Activated CD8-positive, alpha-beta memory T cell treated with anti-CD3 and anti-CD28 coated beads, Interleukin-2, amount 10 ng/mL, durations not matched to agents 7 days and 5 days (primary cell): ENCODE measurements around the gene ATP2A3. TPM values are rescaled to one million over a fixed set of nuclear protein-coding genes. Genes with fewer than 3 reads are reported as not detected.
"Not testable (repeated sequence)": the region's sequence is repeated elsewhere in the genome, so short reads cannot be mapped to it uniquely, and the experiment has no call there.

Source experiments
- ATAC-seq: fragments of 150-1000 bp; cut with Tn5 transposase; one replicate; pipeline ENCODE4 v1.10.0; 2021; ENCODE audit warnings: moderate library complexity
- CTCF ChIA-PET: fragments of 350-600 bp; sonication (Branson Sonifier 250); formaldehyde crosslinking; loops from one replicate; lab custom pipeline; 2021; ENCODE audit warnings: antibody characterized with exemption; lab: Charles Lee
- DNase-seq: peaks from one replicate; pipeline ENCODE4 v3.0.0-alpha.2; 2020
- H3K27ac Mint-ChIP-seq: one replicate; pipeline ENCODE4 v1.8.0; 2021; ENCODE audit warnings: mild to moderate bottlenecking, mixed read lengths
- H3K27me3 Mint-ChIP-seq: one replicate; pipeline ENCODE4 v1.8.0; 2021; ENCODE audit warnings: mixed read lengths
- H3K36me3 Mint-ChIP-seq: one replicate; pipeline ENCODE4 v1.8.0; 2021; ENCODE audit warnings: mild to moderate bottlenecking, mixed read lengths
- H3K4me1 Mint-ChIP-seq: one replicate; pipeline ENCODE4 v1.8.0; 2021; ENCODE audit warnings: mixed read lengths
- H3K4me3 Mint-ChIP-seq: one replicate; pipeline ENCODE4 v1.8.0; 2021; ENCODE audit warnings: mild to moderate bottlenecking, moderate library complexity, mixed read lengths
- H3K9me3 Mint-ChIP-seq: one replicate; pipeline ENCODE4 v1.8.0; 2022; ENCODE audit warnings: low read depth, mixed read lengths
- total RNA-seq, 2 experiments: library from RNA; stranded (reverse); gene quantifications; one replicate each; pipeline ENCODE4 v1.2.3, GENCODE V29; 2021

ATP2A3 gene
- total RNA-seq, 2 experiments from 2014 or later: 264 to 377 TPM

- Mint-ChIP-seq H3K4me3 (no peak overlapping the region), H3K9me3 (no peaks in the 10 kb centered on the region), H3K27me3 (no peaks in the 10 kb centered on the region)
These were observed 7.8 kb downstream of the ATP2A3 start for GRCh38 chr17:3956327-3956957.

GRCh38 chr17:3955673-3955988, 8.6 kb downstream of the ATP2A3 start:
- H3K27ac Mint-ChIP-seq: no peak overlapping the region
- CTCF ChIA-PET: interaction anchor here (0.8 to 3.4 kb wide), 3 partner anchors 10 to 92 kb away, joined by 3 to 9 read pairs (median 4); no protein-coding TSS in a partner anchor
- peaks cover 22% of the 10 kb centered on the region for H3K36me3 Mint-ChIP-seq
- DNase-seq: no peak
- H3K4me1 Mint-ChIP-seq: peaks cover 20% of the 10 kb centered on the region
- no peak for ATAC-seq
- H3K4me3 Mint-ChIP-seq: no peak overlapping the region
- no peaks in the 10 kb centered on the region for H3K9me3 Mint-ChIP-seq
- H3K27me3 Mint-ChIP-seq: no peaks in the 10 kb centered on the region

More at GRCh38 chr17:3956327-3956957, 7.8 kb downstream of the ATP2A3 start:
- DNase-seq (no peak), ATAC-seq (no peak)
- Mint-ChIP-seq H3K36me3 (peaks cover 25% of the 10 kb centered on the region), H3K4me1 (peaks cover 27% of the 10 kb centered on the region), H3K27ac (no peak overlapping the region)
- CTCF ChIA-PET: interaction anchor here (0.8 to 3.4 kb wide), 3 partner anchors 9 to 93 kb away, joined by 3 to 9 read pairs (median 4); no protein-coding TSS in a partner anchor

GRCh38 chr17:3954976-3955672, 9.1 kb downstream of the ATP2A3 start:
- H3K27ac Mint-ChIP-seq: no peak overlapping the region

GRCh38 chr17:3954086-3954485, 10.2 kb downstream of the ATP2A3 start:
- Mint-ChIP-seq H3K27me3 (no peaks in the 10 kb centered on the region), H3K27ac (no peak overlapping the region), H3K36me3 (peaks cover 24% of the 10 kb centered on the region), H3K4me1 (peaks cover 5% of the 10 kb centered on the region), H3K4me3 (no peak overlapping the region), H3K9me3 (no peaks in the 10 kb centered on the region)
- DNase-seq (no peak), ATAC-seq (no peak)
- CTCF ChIA-PET: interaction anchor here (3.4 kb wide), 1 partner anchor 12 kb away, joined by 9 read pairs; no protein-coding TSS in a partner anchor

More at GRCh38 chr17:3954976-3955672, 9.1 kb downstream of the ATP2A3 start:
- no peaks in the 10 kb centered on the region for H3K9me3 Mint-ChIP-seq
- DNase-seq (no peak), ATAC-seq (no peak)
- H3K4me3 Mint-ChIP-seq: no peak overlapping the region
- H3K36me3 Mint-ChIP-seq: peaks cover 18% of the 10 kb centered on the region
- H3K27me3 Mint-ChIP-seq: no peaks in the 10 kb centered on the region
- CTCF ChIA-PET: interaction anchor here (3.4 kb wide), 1 partner anchor 11 kb away, joined by 9 read pairs; no protein-coding TSS in a partner anchor
- peaks cover 15% of the 10 kb centered on the region for H3K4me1 Mint-ChIP-seq

- Mint-ChIP-seq H3K4me1 (peaks cover 4% of the 10 kb centered on the region), H3K36me3 (peaks cover 25% of the 10 kb centered on the region), H3K27ac (no peak overlapping the region), H3K9me3 (no peaks in the 10 kb centered on the region), H3K4me3 (no peak overlapping the region), H3K27me3 (no peaks in the 10 kb centered on the region)
- DNase-seq: no peak
- CTCF ChIA-PET: no interaction called here
- ATAC-seq: no peak
These were observed 10.7 kb downstream of the ATP2A3 start for GRCh38 chr17:3953542-3953941.

GRCh38 chr17:3952186-3952585, 12.1 kb downstream of the ATP2A3 start:
- H3K36me3 Mint-ChIP-seq: peaks cover 28% of the 10 kb centered on the region
- H3K4me3 Mint-ChIP-seq: no peak overlapping the region
- no peaks in the 10 kb centered on the region for H3K9me3 Mint-ChIP-seq
- no peaks in the 10 kb centered on the region for H3K27me3 Mint-ChIP-seq
- H3K4me1 Mint-ChIP-seq: peaks cover 2% of the 10 kb centered on the region
- ATAC-seq: no peak
- CTCF ChIA-PET: no interaction called here
- no peak for DNase-seq
- H3K27ac Mint-ChIP-seq: no peak overlapping the region

- ATAC-seq: no peak
- CTCF ChIA-PET: no interaction called here
- H3K27me3 Mint-ChIP-seq: no peaks in the 10 kb centered on the region
- peaks cover 26% of the 10 kb centered on the region for H3K36me3 Mint-ChIP-seq
- H3K4me1 Mint-ChIP-seq: no peaks in the 10 kb centered on the region
- H3K4me3 Mint-ChIP-seq: no peak overlapping the region
- no peak for DNase-seq
- H3K9me3 Mint-ChIP-seq: no peaks in the 10 kb centered on the region
- H3K27ac Mint-ChIP-seq: no peak overlapping the region
These were observed 12.8 kb downstream of the ATP2A3 start for GRCh38 chr17:3951420-3951819.

- Mint-ChIP-seq H3K4me3 (no peak overlapping the region), H3K27ac (no peak overlapping the region), H3K36me3 (peaks cover 26% of the 10 kb centered on the region), H3K9me3 (no peaks in the 10 kb centered on the region), H3K4me1 (no peaks in the 10 kb centered on the region), H3K27me3 (no peaks in the 10 kb centered on the region)
- CTCF ChIA-PET: no interaction called here
- ATAC-seq (no peak), DNase-seq (no peak)
These were observed 13.2 kb downstream of the ATP2A3 start for GRCh38 chr17:3951003-3951402.

GRCh38 chr17:3950584-3950983, 13.7 kb downstream of the ATP2A3 start:
- Mint-ChIP-seq H3K4me3 (no peak overlapping the region), H3K27me3 (no peaks in the 10 kb centered on the region), H3K4me1 (no peaks in the 10 kb centered on the region), H3K36me3 (peaks cover 30% of the 10 kb centered on the region), H3K9me3 (no peaks in the 10 kb centered on the region), H3K27ac (no peak overlapping the region)
- CTCF ChIA-PET: no interaction called here
- no peak for DNase-seq
- no peak for ATAC-seq

GRCh38 chr17:3949418-3949817, 14.8 kb downstream of the ATP2A3 start:
- Mint-ChIP-seq H3K27ac (no peak overlapping the region), H3K36me3 (peaks cover 34% of the 10 kb centered on the region), H3K4me1 (no peaks in the 10 kb centered on the region), H3K9me3 (no peaks in the 10 kb centered on the region), H3K4me3 (no peak overlapping the region), H3K27me3 (no peaks in the 10 kb centered on the region)
- DNase-seq: no peak
- CTCF ChIA-PET: interaction anchor here (1.2 to 1.3 kb wide), 2 partner anchors 36 to 86 kb away, joined by 3 read pairs; no protein-coding TSS in a partner anchor
- no peak for ATAC-seq

GRCh38 chr17:3948551-3948950, 15.7 kb downstream of the ATP2A3 start:
- CTCF ChIA-PET: interaction anchor here (0.9 to 1.4 kb wide), 3 partner anchors 11 to 35 kb away, joined by 3 to 8 read pairs (median 3); no protein-coding TSS in a partner anchor
- H3K4me3 Mint-ChIP-seq, H3K27ac Mint-ChIP-seq, H3K27me3 Mint-ChIP-seq, DNase-seq, H3K9me3 Mint-ChIP-seq, ATAC-seq, H3K4me1 Mint-ChIP-seq: not testable (repeated sequence)
- peaks cover 41% of the 10 kb centered on the region for H3K36me3 Mint-ChIP-seq

GRCh38 chr17:3947318-3947810, 16.9 kb downstream of the ATP2A3 start:
- CTCF ChIA-PET: interaction anchor here (0.9 to 1.4 kb wide), 2 partner anchors 13 to 34 kb away, joined by 3 to 8 read pairs; no protein-coding TSS in a partner anchor
- Mint-ChIP-seq H3K9me3 (no peaks in the 10 kb centered on the region), H3K27me3 (no peaks in the 10 kb centered on the region), H3K4me1 (no peaks in the 10 kb centered on the region), H3K36me3 (peaks cover 47% of the 10 kb centered on the region), H3K4me3 (no peak overlapping the region), H3K27ac (no peak overlapping the region)
- ATAC-seq (no peak), DNase-seq (no peak)

- H3K27ac Mint-ChIP-seq: no peak overlapping the region
- H3K4me1 Mint-ChIP-seq: no peaks in the 10 kb centered on the region
- H3K27me3 Mint-ChIP-seq: no peaks in the 10 kb centered on the region
- ATAC-seq (no peak), DNase-seq (no peak)
- CTCF ChIA-PET: interaction anchor here (0.7 to 0.8 kb wide), 2 partner anchors 12 to 20 kb away, joined by 3 read pairs; no protein-coding TSS in a partner anchor
- H3K9me3 Mint-ChIP-seq: no peaks in the 10 kb centered on the region
- peaks cover 46% of the 10 kb centered on the region for H3K36me3 Mint-ChIP-seq
- no peak overlapping the region for H3K4me3 Mint-ChIP-seq
These were observed 17.5 kb downstream of the ATP2A3 start for GRCh38 chr17:3946711-3947235.
